SK-N-SH treated with all-trans-retinoic acid at 6 μM for 48 hours (cell line): ENCODE data around the gene AKT3.

Source experiments
- CSDC2 ChIP-seq: fragments of 250-450 bp; sonication (Bioruptor Pico); IDR thresholded peaks from 2 replicates; pipeline ENCODE4 v1.5.0; 2020; ENCODE audit warnings: mild to moderate bottlenecking, moderate library complexity
- ESRRG ChIP-seq: fragments of 250-450 bp; sonication (Bioruptor Pico); IDR thresholded peaks from 2 replicates; pipeline ENCODE4 v1.6.1; 2021; ENCODE audit warnings: mild to moderate bottlenecking
- GLIS3 ChIP-seq: fragments of 250-450 bp; sonication (Bioruptor Pico); IDR thresholded peaks from 2 replicates; pipeline ENCODE4 v1.5.0; 2020; ENCODE audit warnings: mild to moderate bottlenecking, moderate library complexity
- ISL1 ChIP-seq: fragments of 250-450 bp; sonication (Bioruptor Pico); IDR thresholded peaks from 2 replicates; pipeline ENCODE4 v2.1.2; 2022; ENCODE audit warnings: mild to moderate bottlenecking, moderate library complexity
- OSR1 ChIP-seq: fragments of 250-450 bp; sonication (Bioruptor Pico); IDR thresholded peaks from 2 replicates; pipeline ENCODE4 v1.8.0; 2022; ENCODE audit warnings: moderate library complexity, mild to moderate bottlenecking, inconsistent platforms
- RARB ChIP-seq: fragments of 250-450 bp; sonication (Bioruptor Pico); IDR thresholded peaks from 2 replicates; pipeline ENCODE4 v1.8.0; 2021; ENCODE audit warnings: mild to moderate bottlenecking, moderate library complexity
- SNAI2 ChIP-seq: fragments of 250-450 bp; sonication (Bioruptor Pico); IDR thresholded peaks from 2 replicates; pipeline ENCODE4 v1.5.0; 2020; ENCODE audit warnings: mild to moderate bottlenecking, moderate library complexity
- TOX ChIP-seq: fragments of 250-450 bp; sonication (Bioruptor Pico); IDR thresholded peaks from 2 replicates; pipeline ENCODE4 v1.8.0; 2021; ENCODE audit warnings: mild to moderate bottlenecking, moderate library complexity, borderline replicate concordance
- ZFP3 ChIP-seq: fragments of 250-450 bp; sonication (Bioruptor Pico); IDR thresholded peaks from 2 replicates; pipeline ENCODE4 v1.5.0; 2020; ENCODE audit warnings: mild to moderate bottlenecking, moderate library complexity
- ZFP30 ChIP-seq: fragments of 450-650 bp; formaldehyde crosslinking; IDR thresholded peaks from 2 replicates; pipeline ENCODE4 v1.5.0; 2022; ENCODE audit warnings: mild to moderate bottlenecking, moderate library complexity
- ZNF70 ChIP-seq: fragments of 450-650 bp; formaldehyde crosslinking; IDR thresholded peaks from 2 replicates; pipeline ENCODE4 v1.5.0; 2020; ENCODE audit warnings: mild to moderate bottlenecking, moderate library complexity
- ZNF8 ChIP-seq: fragments of 450-650 bp; formaldehyde crosslinking; IDR thresholded peaks from 2 replicates; pipeline ENCODE4 v1.5.0; 2020; ENCODE audit warnings: mild to moderate bottlenecking, moderate library complexity
- TF ChIP-seq, protein P1 (sequence below): fragments of 250-450 bp; sonication (Bioruptor Pico); IDR thresholded peaks from 2 replicates; pipeline ENCODE4 v1.8.0; 2020; ENCODE audit warnings: mild to moderate bottlenecking, moderate library complexity, borderline replicate concordance
- TF ChIP-seq, protein P2 (sequence below): fragments of 250-450 bp; sonication (Bioruptor Pico); IDR thresholded peaks from 2 replicates; pipeline ENCODE4 v1.8.0; 2021; ENCODE audit warnings: low read depth, mild to moderate bottlenecking, moderate library complexity, borderline replicate concordance

DNA sequence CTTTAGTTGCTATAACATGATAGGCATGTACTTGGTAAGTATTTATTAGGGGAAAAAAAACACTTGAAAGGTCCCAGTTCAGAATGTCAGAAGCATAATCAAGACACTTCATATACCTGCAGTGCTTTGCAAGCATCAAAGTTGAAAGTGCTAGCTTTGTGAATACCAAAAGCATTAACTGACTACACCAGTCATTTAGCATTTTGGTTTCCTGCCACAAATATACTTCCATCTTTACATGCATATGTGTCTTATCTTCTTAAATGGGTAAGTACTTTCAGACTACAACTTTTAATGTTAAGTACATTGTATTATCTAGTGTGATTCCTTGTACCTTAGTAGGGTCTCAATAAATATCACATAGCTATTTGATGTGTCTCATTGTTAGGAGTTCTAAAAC is 43.7 kb downstream of the AKT3 start:
- TF ChIP-seq, protein P1, sequence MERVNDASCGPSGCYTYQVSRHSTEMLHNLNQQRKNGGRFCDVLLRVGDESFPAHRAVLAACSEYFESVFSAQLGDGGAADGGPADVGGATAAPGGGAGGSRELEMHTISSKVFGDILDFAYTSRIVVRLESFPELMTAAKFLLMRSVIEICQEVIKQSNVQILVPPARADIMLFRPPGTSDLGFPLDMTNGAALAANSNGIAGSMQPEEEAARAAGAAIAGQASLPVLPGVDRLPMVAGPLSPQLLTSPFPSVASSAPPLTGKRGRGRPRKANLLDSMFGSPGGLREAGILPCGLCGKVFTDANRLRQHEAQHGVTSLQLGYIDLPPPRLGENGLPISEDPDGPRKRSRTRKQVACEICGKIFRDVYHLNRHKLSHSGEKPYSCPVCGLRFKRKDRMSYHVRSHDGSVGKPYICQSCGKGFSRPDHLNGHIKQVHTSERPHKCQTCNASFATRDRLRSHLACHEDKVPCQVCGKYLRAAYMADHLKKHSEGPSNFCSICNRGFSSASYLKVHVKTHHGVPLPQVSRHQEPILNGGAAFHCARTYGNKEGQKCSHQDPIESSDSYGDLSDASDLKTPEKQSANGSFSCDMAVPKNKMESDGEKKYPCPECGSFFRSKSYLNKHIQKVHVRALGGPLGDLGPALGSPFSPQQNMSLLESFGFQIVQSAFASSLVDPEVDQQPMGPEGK = no peak
- no peak for TF ChIP-seq RARB (CRISPR knock-in tag)
- TF ChIP-seq ISL1 (CRISPR knock-in tag) = no peak
- no peak for TF ChIP-seq ZFP30 (CRISPR knock-in tag)
- TF ChIP-seq, protein P2, sequence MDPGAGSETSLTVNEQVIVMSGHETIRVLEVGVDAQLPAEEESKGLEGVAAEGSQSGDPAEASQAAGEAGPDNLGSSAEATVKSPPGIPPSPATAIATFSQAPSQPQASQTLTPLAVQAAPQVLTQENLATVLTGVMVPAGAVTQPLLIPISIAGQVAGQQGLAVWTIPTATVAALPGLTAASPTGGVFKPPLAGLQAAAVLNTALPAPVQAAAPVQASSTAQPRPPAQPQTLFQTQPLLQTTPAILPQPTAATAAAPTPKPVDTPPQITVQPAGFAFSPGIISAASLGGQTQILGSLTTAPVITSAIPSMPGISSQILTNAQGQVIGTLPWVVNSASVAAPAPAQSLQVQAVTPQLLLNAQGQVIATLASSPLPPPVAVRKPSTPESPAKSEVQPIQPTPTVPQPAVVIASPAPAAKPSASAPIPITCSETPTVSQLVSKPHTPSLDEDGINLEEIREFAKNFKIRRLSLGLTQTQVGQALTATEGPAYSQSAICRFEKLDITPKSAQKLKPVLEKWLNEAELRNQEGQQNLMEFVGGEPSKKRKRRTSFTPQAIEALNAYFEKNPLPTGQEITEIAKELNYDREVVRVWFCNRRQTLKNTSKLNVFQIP (CRISPR knock-in tag) = no peak
- no peak for TF ChIP-seq CSDC2
- TF ChIP-seq ZFP3 (CRISPR knock-in tag) = no peak
- no peak for TF ChIP-seq GLIS3 (CRISPR knock-in tag)
- TF ChIP-seq TOX = no peak
- no peak for TF ChIP-seq SNAI2 (CRISPR knock-in tag)
- TF ChIP-seq ZNF8 (CRISPR knock-in tag) = no peak
- no peak for TF ChIP-seq OSR1 (CRISPR knock-in tag)
- TF ChIP-seq ZNF70 (CRISPR knock-in tag) = no peak
- TF ChIP-seq ESRRG (CRISPR knock-in tag) = no peak
